Measurements from ENCODE around the gene CRADD. TPM values are rescaled to one million over a fixed set of nuclear protein-coding genes. Genes with fewer than 3 reads are reported as not detected.

The CRADD gene
- total and polyA plus RNA-seq, 2 donors (not counting 3 experiments of a cell fraction or from before 2014, with no cell fraction given) = 11.7 to 14.5 TPM

DNA sequence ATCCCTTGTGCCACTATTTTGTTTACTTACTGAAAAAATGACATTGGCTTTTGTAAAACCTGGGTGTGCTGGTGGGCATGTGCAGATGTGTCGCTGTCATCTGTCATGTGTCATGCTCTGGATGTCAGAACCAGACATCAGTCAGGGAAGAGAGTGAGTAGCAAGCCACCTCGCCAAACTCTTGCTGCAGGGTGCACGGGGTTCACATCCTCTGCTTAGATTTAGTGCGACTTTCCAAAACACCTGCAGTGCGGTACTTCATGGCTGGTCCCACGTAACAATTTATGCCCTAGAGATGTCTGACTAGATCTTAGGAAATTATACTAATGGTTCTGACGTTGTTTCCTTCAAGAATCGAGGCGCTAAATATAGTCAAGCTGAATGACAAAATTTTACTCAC, 106.7 kb downstream of the CRADD start:
- intact Hi-C loops (cut with micrococcal nuclease) = loop anchor here (2.0 kb wide), 1 partner anchor 213 kb away; no protein-coding TSS in a partner anchor
- Histone ChIP-seq H3K9me1 (replicated peaks; ENCODE audit: control insufficient read depth, extremely low read depth, insufficient read depth, low read length) (no peaks in the 10 kb centered on the region), H3K9me3 (replicated peaks; ENCODE audit: control insufficient read depth, insufficient read depth, low read length) (no peaks in the 10 kb centered on the region), H3K36me3 (ENCODE audit: control insufficient read depth in 2 of 2, extremely low read depth in 1 of 2, insufficient read depth in 2 of 2, low read length in 2 of 2) (no peaks in the 10 kb centered on the region), H3K4me1 (ENCODE audit: control insufficient read depth, extremely low read depth, insufficient read depth, low read length) (peaks cover 50% of the 10 kb centered on the region), H2AFZ (ENCODE audit: low read depth, low read length) (no peak overlapping the region), H3K4me3 (replicated peaks in 1 of 3; ENCODE audit: insufficient read depth in 1 of 3, low read depth in 1 of 3, low read length in 3 of 3) (no peak overlapping the region), H4K20me1 (replicated peaks; ENCODE audit: control insufficient read depth, extremely low read depth, insufficient read depth, low read length) (no peaks in the 10 kb centered on the region), H3K4me2 (ENCODE audit: insufficient read depth, low read length) (peak overlapping the region; percentile 19), H3K27me3 (ENCODE audit: control insufficient read depth in 2 of 2, insufficient read depth in 2 of 2, low read length in 2 of 2) (no peaks in the 10 kb centered on the region), H3K79me2 (ENCODE audit: control insufficient read depth, insufficient read depth, low read length) (no peaks in the 10 kb centered on the region), H3K9ac (replicated peaks; ENCODE audit: extremely low read depth, insufficient read depth, low read length) (peak overlapping the region; percentile 94), H3K27ac (ENCODE audit: insufficient read depth, low read depth, low read length) (peak overlapping the region; percentile 99)
- CTCF ChIA-PET = interaction anchor here (1.1 to 3.7 kb wide), 3 partner anchors 17 to 317 kb away, joined by 3 to 34 read pairs (median 25); no protein-coding TSS in a partner anchor
- BruUV-seq (replicated peaks) = no TSS peak
- TF ChIP-seq FOS (IDR thresholded peaks at IDR 0.05; ENCODE audit: borderline replicate concordance, insufficient read depth, low read length) (no peak), POLR2AphosphoS5 (IDR thresholded peaks at IDR 0.05; ENCODE audit: insufficient read depth, low read depth, low read length) (no peak), MYC (IDR thresholded peaks at IDR 0.05; ENCODE audit: low read depth, low read length) (no peak), JUN (IDR thresholded peaks at IDR 0.05; ENCODE audit: borderline replicate concordance, insufficient read depth, insufficient read length, low read depth) (no peak), POLR2A (IDR thresholded peaks at IDR 0.05; ENCODE audit: low read depth, low read length) (no peak), MAX (IDR thresholded peaks at IDR 0.05; ENCODE audit: insufficient read depth, insufficient read length) (no peak), EZH2 (IDR thresholded peaks at IDR 0.05; ENCODE audit: borderline replicate concordance, low read depth, low read length, severe bottlenecking) (no peak), GATA2 (IDR thresholded peaks at IDR 0.05; ENCODE audit: insufficient read depth, insufficient read length, low read depth, low read length) (no peak)
- TF ChIP-seq, protein P1, sequence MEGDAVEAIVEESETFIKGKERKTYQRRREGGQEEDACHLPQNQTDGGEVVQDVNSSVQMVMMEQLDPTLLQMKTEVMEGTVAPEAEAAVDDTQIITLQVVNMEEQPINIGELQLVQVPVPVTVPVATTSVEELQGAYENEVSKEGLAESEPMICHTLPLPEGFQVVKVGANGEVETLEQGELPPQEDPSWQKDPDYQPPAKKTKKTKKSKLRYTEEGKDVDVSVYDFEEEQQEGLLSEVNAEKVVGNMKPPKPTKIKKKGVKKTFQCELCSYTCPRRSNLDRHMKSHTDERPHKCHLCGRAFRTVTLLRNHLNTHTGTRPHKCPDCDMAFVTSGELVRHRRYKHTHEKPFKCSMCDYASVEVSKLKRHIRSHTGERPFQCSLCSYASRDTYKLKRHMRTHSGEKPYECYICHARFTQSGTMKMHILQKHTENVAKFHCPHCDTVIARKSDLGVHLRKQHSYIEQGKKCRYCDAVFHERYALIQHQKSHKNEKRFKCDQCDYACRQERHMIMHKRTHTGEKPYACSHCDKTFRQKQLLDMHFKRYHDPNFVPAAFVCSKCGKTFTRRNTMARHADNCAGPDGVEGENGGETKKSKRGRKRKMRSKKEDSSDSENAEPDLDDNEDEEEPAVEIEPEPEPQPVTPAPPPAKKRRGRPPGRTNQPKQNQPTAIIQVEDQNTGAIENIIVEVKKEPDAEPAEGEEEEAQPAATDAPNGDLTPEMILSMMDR (IDR thresholded peaks at IDR 0.05; ENCODE audit: extremely low read depth in 1 of 2, insufficient read depth in 1 of 2, low read depth in 1 of 2, low read length in 2 of 2) = no peak
- no peak for FAIRE-seq
- POLR2A ChIA-PET = interaction anchor here (0.5 kb wide), 1 partner anchor 23 kb away, joined by 4 read pairs; no protein-coding TSS in a partner anchor
- peak; percentile 8 for DNase-seq (ENCODE audit: low read depth, low spot score)
- dilution Hi-C loops (cut with MboI; ENCODE audit: extremely low pct_ligation_motif_present, low sequenced_read_pairs) = no loop called here
